OCI-LY3 (cell line): ENCODE measurements around the gene CCBE1.

Experiments
- H2AFZ ChIP-seq: fragments of 200-600, 300-600 bp; shearing (Covaris generic); 2 replicates; pipeline ENCODE4 v1.6.0; 2014; ENCODE audit warnings: antibody characterized with exemption, low read depth, low read length
- H3K27ac ChIP-seq: fragments of 200-600, 300-600 bp; sonication (generic); 2 replicates; pipeline ENCODE4 v1.5.1; 2014; ENCODE audit warnings: mild to moderate bottlenecking, low read length, moderate library complexity, mixed read lengths
- H3K27me3 ChIP-seq: fragments of 200-600, 300-600 bp; sonication (generic); 2 replicates; pipeline ENCODE4 v1.6.1; 2014; ENCODE audit warnings: low read depth, low read length, mixed read lengths
- H3K36me3 ChIP-seq: fragments of 200-600, 300-600 bp; sonication (generic); replicated peaks from 2 replicates; pipeline ENCODE3; 2014; ENCODE audit warnings: low read depth, low read length, mixed read lengths
- H3K4me1 ChIP-seq: fragments of 300-600, 200-600 bp; sonication (generic); 2 replicates; pipeline ENCODE4 v1.6.1; 2014; ENCODE audit warnings: low read length, mixed read lengths
- H3K4me2 ChIP-seq: fragments of 200-600, 300-600 bp; sonication (generic); 2 replicates; pipeline ENCODE4 v1.6.1; 2014; ENCODE audit warnings: low read length, mixed read lengths
- H3K4me3 ChIP-seq: fragments of 300-600, 200-600 bp; sonication (generic); 2 replicates; pipeline ENCODE4 v1.5.1; 2014; ENCODE audit warnings: antibody characterized with exemption, mild to moderate bottlenecking, low read length, moderate library complexity
- H3K79me2 ChIP-seq: fragments of 300-600, 200-600 bp; shearing (Covaris generic); 2 replicates; pipeline ENCODE4 v1.6.1; 2014; ENCODE audit warnings: mild to moderate bottlenecking, low read length, mixed read lengths
- H3K9ac ChIP-seq: fragments of 300-600, 200-600 bp; shearing (Covaris generic); 2 replicates; pipeline ENCODE4 v1.6.0; 2014; ENCODE audit warnings: mild to moderate bottlenecking, low read length, moderate library complexity
- H3K9me3 ChIP-seq: fragments of 200-600, 300-600 bp; shearing (Covaris generic); 2 replicates; pipeline ENCODE4 v1.6.1; 2014; ENCODE audit warnings: low read length, mixed read lengths; ENCODE audit not compliant: insufficient read depth
- H4K20me1 ChIP-seq: fragments of 200-600, 300-600 bp; sonication (generic); 2 replicates; pipeline ENCODE4 v1.6.1; 2016; ENCODE audit warnings: low read length, mixed read lengths; ENCODE audit not compliant: insufficient read depth
- EZH2phosphoT487 ChIP-seq: fragments of 200-600 bp; shearing (Covaris generic); IDR thresholded peaks from 2 replicates; pipeline ENCODE4 v1.6.1; 2018; ENCODE audit warnings: antibody characterized with exemption, mixed run types, low read depth
- TF ChIP-seq, protein P1 (sequence below): fragments of 200-600, 300-600 bp; sonication (generic); IDR thresholded peaks from 2 replicates; pipeline ENCODE4 v1.5.1; 2014; ENCODE audit warnings: antibody characterized with exemption, low read length, low read depth

CCBE1 gene

GRCh38 chr18:59393381-59393780, 303.8 kb downstream of the CCBE1 start:
- Histone ChIP-seq H3K9me3 (no peaks in the 10 kb centered on the region), H3K9ac (no peak overlapping the region), H3K27ac (no peak overlapping the region), H4K20me1 (no peaks in the 10 kb centered on the region), H3K4me2 (no peak overlapping the region), H3K79me2 (no peaks in the 10 kb centered on the region), H2AFZ (no peak overlapping the region), H3K36me3 (no peaks in the 10 kb centered on the region), H3K4me3 (no peak overlapping the region), H3K27me3 (peaks cover 23% of the 10 kb centered on the region), H3K4me1 (peaks cover 3% of the 10 kb centered on the region; the same call in 1 of the 2 replicates)
- TF ChIP-seq EZH2phosphoT487, result no peak
- TF ChIP-seq, protein P1, sequence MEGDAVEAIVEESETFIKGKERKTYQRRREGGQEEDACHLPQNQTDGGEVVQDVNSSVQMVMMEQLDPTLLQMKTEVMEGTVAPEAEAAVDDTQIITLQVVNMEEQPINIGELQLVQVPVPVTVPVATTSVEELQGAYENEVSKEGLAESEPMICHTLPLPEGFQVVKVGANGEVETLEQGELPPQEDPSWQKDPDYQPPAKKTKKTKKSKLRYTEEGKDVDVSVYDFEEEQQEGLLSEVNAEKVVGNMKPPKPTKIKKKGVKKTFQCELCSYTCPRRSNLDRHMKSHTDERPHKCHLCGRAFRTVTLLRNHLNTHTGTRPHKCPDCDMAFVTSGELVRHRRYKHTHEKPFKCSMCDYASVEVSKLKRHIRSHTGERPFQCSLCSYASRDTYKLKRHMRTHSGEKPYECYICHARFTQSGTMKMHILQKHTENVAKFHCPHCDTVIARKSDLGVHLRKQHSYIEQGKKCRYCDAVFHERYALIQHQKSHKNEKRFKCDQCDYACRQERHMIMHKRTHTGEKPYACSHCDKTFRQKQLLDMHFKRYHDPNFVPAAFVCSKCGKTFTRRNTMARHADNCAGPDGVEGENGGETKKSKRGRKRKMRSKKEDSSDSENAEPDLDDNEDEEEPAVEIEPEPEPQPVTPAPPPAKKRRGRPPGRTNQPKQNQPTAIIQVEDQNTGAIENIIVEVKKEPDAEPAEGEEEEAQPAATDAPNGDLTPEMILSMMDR, result no peak

GRCh38 chr18:59388817-59389216, 308.4 kb downstream of the CCBE1 start:
- H2AFZ ChIP-seq, result no peak overlapping the region
- peaks cover 17% of the 10 kb centered on the region; the same call in 1 of the 2 replicates for H3K27me3 ChIP-seq
- TF ChIP-seq, protein P1, result no peak
- no peak for TF ChIP-seq EZH2phosphoT487
- H3K36me3 ChIP-seq, result no peaks in the 10 kb centered on the region
- no peak overlapping the region for H3K27ac ChIP-seq
- H3K4me2 ChIP-seq, result no peak overlapping the region
- no peaks in the 10 kb centered on the region for H3K9me3 ChIP-seq
- no peaks in the 10 kb centered on the region for H3K4me1 ChIP-seq
- H4K20me1 ChIP-seq, result no peaks in the 10 kb centered on the region
- H3K9ac ChIP-seq, result no peak overlapping the region
- no peak overlapping the region for H3K4me3 ChIP-seq
- no peaks in the 10 kb centered on the region for H3K79me2 ChIP-seq

DNA sequence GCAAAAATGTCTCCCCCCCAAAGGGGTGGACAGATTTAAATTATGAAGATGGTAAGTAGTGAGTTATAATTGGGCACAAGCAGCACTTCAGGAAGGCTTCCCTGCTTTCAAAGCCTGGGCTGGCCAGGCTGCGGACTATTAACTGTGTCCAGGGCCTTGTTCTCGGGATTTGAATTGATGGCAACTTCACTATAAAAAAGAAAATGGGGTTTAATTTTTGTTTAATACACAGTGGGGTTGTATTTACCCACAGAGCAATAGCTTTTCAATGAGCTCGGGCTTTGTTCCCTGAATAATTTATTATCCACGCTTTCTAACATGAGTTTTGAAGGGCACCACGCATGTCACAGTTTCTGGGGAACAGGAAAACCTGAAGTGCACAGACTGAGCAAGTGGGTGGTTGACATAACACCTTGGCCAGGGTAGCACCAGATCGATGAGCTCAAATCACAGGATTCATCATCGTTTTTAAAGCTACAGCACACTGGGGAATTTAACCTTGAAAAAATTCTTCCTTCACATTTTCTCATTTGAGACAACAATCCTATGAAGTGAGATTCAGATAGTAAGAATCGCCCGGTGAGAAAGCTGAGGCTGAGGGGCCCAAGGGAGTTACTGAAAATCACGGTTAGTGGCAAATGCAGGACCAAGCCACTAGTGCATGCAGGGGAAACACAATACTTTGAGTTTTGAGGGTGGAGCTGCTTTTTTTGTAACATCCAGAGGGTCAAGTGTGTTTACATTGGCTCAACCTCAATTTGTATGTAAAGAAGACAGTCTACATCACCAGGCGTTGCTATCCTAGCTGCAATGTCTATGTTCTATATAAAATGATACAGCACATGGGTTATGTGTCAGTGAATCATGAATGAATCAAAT, 309.3 kb downstream of the CCBE1 start:
- Histone ChIP-seq H3K4me2 (no peak overlapping the region), H3K4me3 (no peak overlapping the region), H2AFZ (no peak overlapping the region), H3K9me3 (no peaks in the 10 kb centered on the region), H4K20me1 (no peaks in the 10 kb centered on the region), H3K27ac (no peak overlapping the region), H3K79me2 (no peaks in the 10 kb centered on the region), H3K27me3 (peaks cover 9% of the 10 kb centered on the region; the same call in 1 of the 2 replicates), H3K4me1 (no peaks in the 10 kb centered on the region), H3K9ac (no peak overlapping the region), H3K36me3 (no peaks in the 10 kb centered on the region)
- TF ChIP-seq, protein P1, result no peak
- no peak for TF ChIP-seq EZH2phosphoT487

DNA sequence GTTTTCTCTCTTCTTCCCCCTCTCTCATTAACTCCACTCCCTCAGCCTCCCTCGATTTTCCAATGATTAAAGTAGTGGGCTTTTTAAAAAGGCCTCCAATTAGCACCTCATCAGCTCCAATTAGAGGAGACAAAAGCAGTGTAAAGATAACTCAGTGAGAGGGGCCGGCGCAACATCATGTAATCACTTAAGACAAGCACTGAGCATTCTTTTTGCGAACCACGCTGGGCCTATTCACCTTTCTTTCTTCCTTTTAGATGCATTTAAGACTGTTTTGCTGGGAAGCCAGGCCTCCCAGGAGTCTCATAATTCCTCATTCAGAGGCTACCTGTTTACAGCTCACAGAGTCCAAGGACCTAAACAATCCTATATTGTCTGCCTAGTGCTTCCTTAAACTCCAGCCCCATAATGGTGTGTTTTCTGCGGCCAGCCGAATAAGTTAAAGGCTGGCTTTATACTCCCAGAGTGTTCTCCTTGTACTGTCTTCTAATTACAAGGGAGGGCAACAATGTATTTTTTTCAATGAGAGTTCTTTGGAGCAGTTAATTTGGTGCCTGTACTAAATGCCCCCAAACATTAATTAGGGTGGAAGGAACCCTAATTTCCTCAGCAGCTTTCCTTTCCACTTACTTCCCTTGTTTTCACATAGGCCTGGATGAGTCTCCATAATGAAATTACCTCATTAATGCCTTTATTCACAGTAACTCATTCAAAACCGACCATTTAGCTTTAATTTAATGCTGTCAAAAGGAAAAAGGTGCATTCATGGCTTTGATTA, 310.1 kb downstream of the CCBE1 start:
- Histone ChIP-seq H3K27me3 (peaks cover 5% of the 10 kb centered on the region; the same call in 1 of the 2 replicates), H3K9ac (no peak overlapping the region), H3K9me3 (no peaks in the 10 kb centered on the region), H2AFZ (no peak overlapping the region), H3K4me1 (no peaks in the 10 kb centered on the region), H3K36me3 (no peaks in the 10 kb centered on the region), H3K4me2 (no peak overlapping the region), H3K27ac (no peak overlapping the region), H3K4me3 (no peak overlapping the region), H4K20me1 (no peaks in the 10 kb centered on the region), H3K79me2 (no peaks in the 10 kb centered on the region)
- no peak for TF ChIP-seq EZH2phosphoT487
- TF ChIP-seq, protein P1, result no peak
